ENCODE measurements around the gene SLC12A3. TPM values are rescaled to one million over a fixed set of nuclear protein-coding genes. Genes with fewer than 3 reads are reported as not detected.
A peak's percentile ranks its signal among the peaks of the same experiment; 100 is the strongest.
"Not testable (repeated sequence)": the region's sequence is repeated elsewhere in the genome, so short reads cannot be mapped to it uniquely, and the experiment has no call there.

Gene SLC12A3
- polyA plus RNA-seq, 6 donors from 2014 or later = 0.10 to 0.57 (median 0.26) TPM; not detected in 3

GRCh38 chr16:56930486-56931270 is 65.7 kb downstream of the SLC12A3 start:
- no peak for DNase-seq
- Mint-ChIP-seq H3K4me1 (peaks cover 30 to 79% (median 52%) of the 10 kb centered on the region in 3 donors), H3K27me3 (no peaks in the 10 kb centered on the region), H3K9me3 (no peaks in the 10 kb centered on the region), H3K4me3 (peak overlapping the region in 7 of 8 donors; percentile 83 to 100 (median 98)), H3K36me3 (peaks cover 8 to 18% of the 10 kb centered on the region in 2 donors), H3K27ac (peak overlapping the region; percentile 98 to 99 (median 99))
- no peak for ATAC-seq (ENCODE audit: low read depth in 2 of 2)

GRCh38 chr16:56931271-56931891 is 66.4 kb downstream of the SLC12A3 start:
- peaks cover 32 to 83% (median 53%) of the 10 kb centered on the region in 3 donors for H3K4me1 Mint-ChIP-seq
- H3K36me3 Mint-ChIP-seq = peaks cover 8 to 19% of the 10 kb centered on the region in 2 donors
- no peaks in the 10 kb centered on the region for H3K27me3 Mint-ChIP-seq
- no peaks in the 10 kb centered on the region for H3K9me3 Mint-ChIP-seq
- DNase-seq (peak; percentile 98), ATAC-seq (ENCODE audit: low read depth in 2 of 2) (peak; percentile 66 to 68)
- H3K4me3 Mint-ChIP-seq = peak overlapping the region; percentile 83 to 100 (median 98)
- H3K27ac Mint-ChIP-seq = peak overlapping the region; percentile 98 to 99 (median 99)

DNA sequence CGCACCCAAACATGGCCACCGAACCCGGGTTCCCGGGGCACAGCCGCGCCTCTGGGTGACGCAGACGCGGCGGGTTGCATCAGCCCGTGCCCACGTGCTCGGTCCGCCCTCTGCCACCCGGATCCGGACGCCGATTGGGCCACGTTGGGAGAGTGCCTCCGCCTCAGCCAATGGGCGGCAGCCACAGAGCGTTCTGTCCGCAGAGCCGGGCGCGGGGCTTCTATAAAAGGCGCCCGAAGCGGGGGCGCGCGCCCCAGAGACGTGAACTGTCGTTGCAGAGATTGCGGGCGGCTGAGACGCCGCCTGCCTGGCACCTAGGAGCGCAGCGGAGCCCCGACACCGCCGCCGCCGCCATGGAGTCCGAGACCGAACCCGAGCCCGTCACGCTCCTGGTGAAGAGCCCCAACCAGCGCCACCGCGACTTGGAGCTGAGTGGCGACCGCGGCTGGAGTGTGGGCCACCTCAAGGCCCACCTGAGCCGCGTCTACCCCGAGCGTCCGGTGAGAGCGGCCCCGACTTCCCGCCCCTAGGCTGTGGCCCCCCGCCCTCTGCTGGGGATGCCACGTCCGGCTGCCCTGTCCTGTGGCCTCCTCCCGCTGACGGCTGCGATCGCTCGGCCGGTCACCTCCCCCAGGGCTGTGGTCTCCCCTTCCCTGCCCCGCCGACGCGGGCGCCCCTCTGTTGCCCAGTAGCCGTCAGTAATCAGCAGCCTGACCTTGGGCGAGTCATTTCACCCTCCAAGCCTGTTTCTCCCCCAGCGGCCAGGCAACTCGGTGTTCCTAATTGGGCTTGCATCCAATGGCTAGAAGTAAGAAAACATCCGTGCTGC is 67.1 kb downstream of the SLC12A3 start, which contains the start of gene HERPUD1:
TSS of gene HERPUD1 (plus strand) at position 251 of the 829 bp plus-strand sequence. CDS start at position 354, 103 bp downstream.
- Mint-ChIP-seq H3K36me3 (peaks cover 8 to 19% of the 10 kb centered on the region in 2 donors), H3K27me3 (no peaks in the 10 kb centered on the region), H3K4me1 (peaks cover 35 to 86% (median 55%) of the 10 kb centered on the region in 3 donors), H3K27ac (peak within 1 kb of the TSS; percentile 98 to 99 (median 99)), H3K4me3 (peak within 1 kb of the TSS; percentile 96 to 100 (median 98)), H3K9me3 (no peaks in the 10 kb centered on the region)
- ATAC-seq (ENCODE audit: low read depth in 2 of 2) (peak; percentile 79 to 82), DNase-seq (peak; percentile 99)

- Mint-ChIP-seq H3K4me3 (peak overlapping the region; percentile 96 to 100 (median 98)), H3K4me1 (peaks cover 37 to 79% (median 58%) of the 10 kb centered on the region in 3 donors), H3K27ac (peak overlapping the region; percentile 98 to 99 (median 99)), H3K27me3 (no peaks in the 10 kb centered on the region), H3K9me3 (no peaks in the 10 kb centered on the region), H3K36me3 (peaks cover 17 to 20% of the 10 kb centered on the region in 2 donors)
- ATAC-seq (ENCODE audit: low read depth in 2 of 2) (no peak), DNase-seq (no peak)
Measured at GRCh38 chr16:56932721-56933619, 68.0 kb downstream of the SLC12A3 start.

DNA sequence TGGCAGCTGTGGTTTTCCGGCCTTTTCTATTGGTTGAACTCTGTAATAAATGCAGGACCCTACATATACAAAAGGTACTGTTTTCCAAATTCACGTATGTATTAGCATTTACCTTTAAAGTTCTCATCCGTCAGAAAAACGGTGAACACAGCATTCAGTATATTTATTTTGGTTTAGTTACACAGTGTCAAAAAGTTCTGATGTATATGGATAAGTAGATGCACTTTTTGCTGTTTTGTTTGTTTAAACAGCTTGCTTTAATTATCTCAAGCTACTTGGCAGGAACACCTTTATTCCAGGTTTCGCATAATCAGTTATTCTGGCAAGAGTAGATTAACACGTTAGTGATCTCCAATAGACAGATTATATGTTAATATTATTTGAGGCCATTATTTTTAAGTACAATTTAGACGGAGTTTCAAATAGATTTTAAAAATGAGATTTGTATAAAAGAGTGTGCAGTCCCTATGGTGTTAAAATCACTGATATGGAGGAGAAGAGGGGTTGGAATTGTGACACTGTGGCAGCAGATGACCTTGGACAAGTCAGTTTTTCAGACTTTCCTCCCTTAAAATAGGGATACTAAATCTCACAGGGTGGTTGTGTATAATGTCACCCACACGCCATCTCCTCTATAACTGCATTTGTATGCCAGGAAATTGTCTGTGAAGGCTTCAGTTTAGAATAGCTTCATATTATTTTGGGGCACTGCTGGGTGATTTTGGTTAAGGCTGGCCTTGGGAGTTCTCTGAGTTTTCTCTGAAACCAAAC is 69.0 kb downstream of the SLC12A3 start:
- H3K36me3 Mint-ChIP-seq = peaks cover 24 to 31% of the 10 kb centered on the region in 2 donors
- no peaks in the 10 kb centered on the region for H3K9me3 Mint-ChIP-seq
- peak overlapping the region; percentile 96 to 100 (median 98) for H3K4me3 Mint-ChIP-seq
- DNase-seq (no peak), ATAC-seq (ENCODE audit: low read depth in 2 of 2) (no peak)
- H3K27me3 Mint-ChIP-seq = no peaks in the 10 kb centered on the region
- H3K4me1 Mint-ChIP-seq = peaks cover 37 to 79% (median 62%) of the 10 kb centered on the region in 3 donors
- peak overlapping the region; percentile 30 to 99 (median 98) for H3K27ac Mint-ChIP-seq

GRCh38 chr16:56934599-56935145 is 69.7 kb downstream of the SLC12A3 start:
- not testable (repeated sequence) for H3K27me3 Mint-ChIP-seq; H3K9me3 Mint-ChIP-seq; DNase-seq; ATAC-seq (ENCODE audit: low read depth in 2 of 2)
- Mint-ChIP-seq H3K4me1 (peaks cover 41 to 79% (median 67%) of the 10 kb centered on the region in 3 donors), H3K27ac (peak overlapping the region; percentile 70 to 99 (median 93)), H3K36me3 (peaks cover 31 to 36% of the 10 kb centered on the region in 2 donors), H3K4me3 (peak overlapping the region; percentile 96 to 100 (median 98))

- DNase-seq (no peak), ATAC-seq (ENCODE audit: low read depth in 2 of 2) (no peak)
- Mint-ChIP-seq H3K27ac (peak overlapping the region; percentile 70 to 99 (median 93)), H3K4me3 (peak overlapping the region; percentile 96 to 100 (median 98)), H3K4me1 (peaks cover 41 to 79% (median 71%) of the 10 kb centered on the region in 3 donors), H3K36me3 (peaks cover 33 to 36% of the 10 kb centered on the region in 2 donors), H3K9me3 (no peaks in the 10 kb centered on the region), H3K27me3 (no peaks in the 10 kb centered on the region)
Measured at GRCh38 chr16:56935201-56935600, 70.2 kb downstream of the SLC12A3 start.

- Mint-ChIP-seq H3K4me1 (peaks cover 32 to 77% (median 62%) of the 10 kb centered on the region in 3 donors), H3K4me3 (peak overlapping the region in 3 of 8 donors; percentile 36 to 100 (median 63)), H3K36me3 (peaks cover 33 to 36% of the 10 kb centered on the region in 2 donors), H3K27me3 (no peaks in the 10 kb centered on the region), H3K27ac (peak overlapping the region in 2 of 6 donors; percentile 32 to 99), H3K9me3 (no peaks in the 10 kb centered on the region)
- no peak for DNase-seq
- no peak for ATAC-seq (ENCODE audit: low read depth in 2 of 2)
Measured at GRCh38 chr16:56936491-56936890, 71.5 kb downstream of the SLC12A3 start.

GRCh38 chr16:56936950-56937349 is 71.9 kb downstream of the SLC12A3 start:
- H3K27ac Mint-ChIP-seq = peak overlapping the region in 3 of 6 donors; percentile 18 to 81 (median 64)
- DNase-seq (no peak), ATAC-seq (ENCODE audit: low read depth in 2 of 2) (no peak)
- H3K9me3 Mint-ChIP-seq = no peaks in the 10 kb centered on the region
- H3K27me3 Mint-ChIP-seq = no peaks in the 10 kb centered on the region
- peak overlapping the region in 2 of 8 donors; percentile 47 to 100 for H3K4me3 Mint-ChIP-seq
- peaks cover 33 to 36% of the 10 kb centered on the region in 2 donors for H3K36me3 Mint-ChIP-seq
- H3K4me1 Mint-ChIP-seq = peaks cover 32 to 77% (median 66%) of the 10 kb centered on the region in 3 donors

DNA sequence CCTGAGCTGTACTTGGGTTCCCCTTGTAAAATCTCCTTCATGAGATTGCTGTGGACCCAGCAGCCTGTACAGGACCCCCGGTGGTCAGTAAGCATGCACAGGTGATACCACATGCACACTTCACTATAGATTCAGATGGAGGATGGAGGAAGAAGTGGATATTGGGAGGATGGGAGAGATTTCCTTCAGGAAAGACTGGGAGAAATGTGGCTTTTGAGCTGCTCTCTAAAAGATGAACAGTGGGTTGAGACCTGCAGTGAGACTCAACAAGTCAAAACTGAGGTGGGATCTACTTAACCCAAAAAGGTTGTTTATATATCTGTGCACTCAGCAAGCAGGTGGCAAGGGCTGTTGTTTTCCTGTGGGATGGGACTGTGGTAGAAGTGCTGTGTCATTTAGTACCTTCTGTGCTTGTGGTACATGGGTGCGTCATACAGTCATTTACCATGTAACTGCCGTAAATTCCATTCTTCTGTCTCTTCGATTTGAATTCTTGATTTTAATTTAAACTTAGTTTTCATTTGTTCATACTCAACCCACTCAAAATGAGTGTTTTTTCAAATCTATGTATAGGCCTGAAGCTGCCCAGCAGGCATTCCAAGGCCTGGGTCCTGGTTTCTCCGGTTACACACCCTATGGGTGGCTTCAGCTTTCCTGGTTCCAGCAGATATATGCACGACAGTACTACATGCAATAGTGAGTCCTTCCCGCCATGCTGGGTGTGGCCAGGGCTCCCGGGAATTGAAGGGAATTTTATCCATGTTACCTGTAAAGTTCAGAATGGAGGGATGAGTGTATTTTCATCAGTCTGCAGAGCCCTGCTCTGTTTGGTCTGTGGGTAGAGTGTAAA is 73.9 kb downstream of the SLC12A3 start:
- H3K4me1 Mint-ChIP-seq = peaks cover 36 to 78% (median 55%) of the 10 kb centered on the region in 3 donors
- H3K9me3 Mint-ChIP-seq = no peaks in the 10 kb centered on the region
- H3K4me3 Mint-ChIP-seq = peak overlapping the region in 7 of 8 donors; percentile 1 to 100 (median 28)
- no peak for DNase-seq
- ATAC-seq (ENCODE audit: low read depth in 2 of 2) = peak in 1 of 2 donors; percentile 5
- H3K27me3 Mint-ChIP-seq = no peaks in the 10 kb centered on the region
- H3K36me3 Mint-ChIP-seq = peaks cover 31 to 33% of the 10 kb centered on the region in 2 donors
- peak overlapping the region; percentile 39 to 95 (median 84) for H3K27ac Mint-ChIP-seq

Data from naive B cell (primary cell).